Endothelial cell (in vitro differentiated cells): Measurements from ENCODE around the gene WDR17. TPM values are rescaled to one million over a fixed set of nuclear protein-coding genes. Genes with fewer than 3 reads are reported as not detected.
"Not testable (repeated sequence)": the region's sequence is repeated elsewhere in the genome, so short reads cannot be mapped to it uniquely, and the experiment has no call there.

Source experiments
- DNase-seq: peaks from one replicate; pipeline ENCODE4 v3.0.0; 2021; ENCODE audit warnings: low spot score
- H3K27ac Mint-ChIP-seq: one replicate; pipeline ENCODE4 v1.8.0; 2021; ENCODE audit warnings: mixed read lengths, inconsistent platforms; ENCODE audit not compliant: unreplicated experiment
- H3K27me3 Mint-ChIP-seq: one replicate; pipeline ENCODE4 v1.8.0; 2021; ENCODE audit warnings: mild to moderate bottlenecking, moderate library complexity, mixed read lengths, inconsistent platforms; ENCODE audit not compliant: unreplicated experiment
- H3K36me3 Mint-ChIP-seq: one replicate; pipeline ENCODE4 v1.8.0; 2021; ENCODE audit warnings: mild to moderate bottlenecking, low read depth, mixed read lengths, inconsistent platforms; ENCODE audit not compliant: unreplicated experiment
- H3K4me1 Mint-ChIP-seq: one replicate; pipeline ENCODE4 v1.8.0; 2021; ENCODE audit warnings: mild to moderate bottlenecking, mixed read lengths, inconsistent platforms; ENCODE audit not compliant: unreplicated experiment
- H3K4me3 Mint-ChIP-seq: one replicate; pipeline ENCODE4 v1.8.0; 2021; ENCODE audit warnings: mild to moderate bottlenecking, mixed read lengths, inconsistent platforms; ENCODE audit not compliant: unreplicated experiment
- H3K9me3 Mint-ChIP-seq: one replicate; pipeline ENCODE4 v1.8.0; 2021; ENCODE audit warnings: mixed read lengths, inconsistent platforms; ENCODE audit not compliant: unreplicated experiment
- CTCF ChIP-seq: fragments of 200-600 bp; sonication (generic); IDR thresholded peaks from one replicate; pipeline ENCODE4 v1.5.0; 2021; ENCODE audit warnings: antibody characterized with exemption; ENCODE audit not compliant: unreplicated experiment
- total RNA-seq: library from RNA; stranded (reverse); fragmentation: NEBNext Ultra II Directional; extraction: Animal tissue kit (Norgen Biotek cat#: 25700); gene quantifications from one replicate; pipeline ENCODE4 v1.2.1, GENCODE V29; 2021; ENCODE audit not compliant: unreplicated experiment

WDR17 gene
- total RNA-seq, 1 donor from 2014 or later = 0.64 TPM

DNA sequence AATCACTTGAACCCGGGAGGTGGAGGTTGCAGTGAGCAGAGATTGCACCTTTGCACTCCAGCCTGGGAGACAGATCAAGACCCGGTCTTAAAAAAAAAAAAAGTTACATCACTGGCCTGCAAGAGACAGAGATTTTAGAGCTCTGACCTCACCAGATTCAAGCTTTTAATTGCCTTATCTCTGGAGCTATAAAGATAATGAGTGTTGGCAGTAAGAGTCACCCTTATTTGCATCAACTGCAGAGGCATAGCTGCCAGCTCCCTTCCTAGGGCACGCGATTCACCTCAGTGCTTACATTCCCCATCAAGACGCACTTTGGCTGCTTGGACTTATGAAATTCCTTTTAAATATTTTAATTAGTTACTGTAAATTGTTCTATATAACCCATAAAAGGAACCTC lies 142.2 kb downstream of the WDR17 start:
- Mint-ChIP-seq H3K9me3 (no peaks in the 10 kb centered on the region), H3K4me3 (no peak overlapping the region), H3K27me3 (peaks cover 2% of the 10 kb centered on the region), H3K4me1 (peaks cover 12% of the 10 kb centered on the region), H3K36me3 (no peaks in the 10 kb centered on the region), H3K27ac (no peak overlapping the region)
- TF ChIP-seq CTCF = no peak
- no peak for DNase-seq

- Mint-ChIP-seq H3K27ac (no peak overlapping the region), H3K4me3 (no peak overlapping the region), H3K36me3 (no peaks in the 10 kb centered on the region), H3K4me1 (peaks cover 12% of the 10 kb centered on the region), H3K9me3 (no peaks in the 10 kb centered on the region), H3K27me3 (peaks cover 1% of the 10 kb centered on the region)
- TF ChIP-seq CTCF = no peak
- no peak for DNase-seq
Observed at GRCh38 chr4:176209535-176209934, 143.9 kb downstream of the WDR17 start.

- DNase-seq = no peak
- TF ChIP-seq CTCF = no peak
- H3K4me1 Mint-ChIP-seq = peaks cover 10% of the 10 kb centered on the region
- no peaks in the 10 kb centered on the region for H3K36me3 Mint-ChIP-seq
- H3K27me3 Mint-ChIP-seq = peaks cover 1% of the 10 kb centered on the region
- no peaks in the 10 kb centered on the region for H3K9me3 Mint-ChIP-seq
- H3K4me3 Mint-ChIP-seq = no peak overlapping the region
- no peak overlapping the region for H3K27ac Mint-ChIP-seq
Observed at GRCh38 chr4:176210101-176210500, 144.5 kb downstream of the WDR17 start.

- H3K27ac Mint-ChIP-seq = no peak overlapping the region
- no peak for TF ChIP-seq CTCF
Observed at GRCh38 chr4:176210579-176211296, 145.1 kb downstream of the WDR17 start.

GRCh38 chr4:176212351-176212750 lies 146.7 kb downstream of the WDR17 start:
- H3K27me3 Mint-ChIP-seq, DNase-seq, H3K4me3 Mint-ChIP-seq, H3K4me1 Mint-ChIP-seq, H3K36me3 Mint-ChIP-seq, H3K9me3 Mint-ChIP-seq, H3K27ac Mint-ChIP-seq: not testable (repeated sequence)

More at GRCh38 chr4:176210579-176211296, 145.1 kb downstream of the WDR17 start:
- H3K4me3 Mint-ChIP-seq = no peak overlapping the region
- no peak for DNase-seq
- H3K36me3 Mint-ChIP-seq = no peaks in the 10 kb centered on the region
- peaks cover 1% of the 10 kb centered on the region for H3K27me3 Mint-ChIP-seq
- peaks cover 4% of the 10 kb centered on the region for H3K4me1 Mint-ChIP-seq
- H3K9me3 Mint-ChIP-seq = no peaks in the 10 kb centered on the region
